K562 (cell line): ENCODE results near the gene UBE2H. TPM values are rescaled to one million over a fixed set of nuclear protein-coding genes. Genes with fewer than 3 reads are reported as not detected.
A peak's percentile ranks its signal among the peaks of the same experiment; 100 is the strongest.

Experiments used
- CSDE1 ChIP-seq, 2 experiments: fragments of 450-650 bp; IDR thresholded peaks; 2 replicates each; pipeline ENCODE4 v1.6.1; 2016; ENCODE audit warnings: mild to moderate bottlenecking in 1 of 2
- DACH1 ChIP-seq: fragments of 450-650 bp; IDR thresholded peaks from 2 replicates; pipeline ENCODE4 v1.6.1; 2018; ENCODE audit not compliant: partially characterized antibody
- HNRNPL ChIP-seq: fragments of 200-400 bp; formaldehyde crosslinking; IDR thresholded peaks from 2 replicates; pipeline ENCODE4 v1.6.1; 2017; ENCODE audit warnings: low read depth, mild to moderate bottlenecking, low read length
- HOMEZ ChIP-seq: fragments of 250-450 bp; sonication (Bioruptor Pico); IDR thresholded peaks from 2 replicates; pipeline ENCODE4 v1.4.0; 2020; ENCODE audit warnings: mild to moderate bottlenecking, moderate library complexity
- ILK ChIP-seq: fragments of 450-650 bp; IDR thresholded peaks from 2 replicates; pipeline ENCODE4 v1.6.1; 2016; ENCODE audit warnings: missing genetic modification characterization, low read depth, mild to moderate bottlenecking, missing compliant biosample characterization, moderate library complexity, borderline replicate concordance
- JUNB ChIP-seq: fragments of 450-650 bp; formaldehyde crosslinking; conservative IDR thresholded peaks from 2 replicates; pipeline ENCODE4 v1.4.0; 2020; ENCODE audit warnings: mild to moderate bottlenecking
- MEF2D ChIP-seq: conservative IDR thresholded peaks from 2 replicates; pipeline ENCODE4 v1.6.1; 2016; ENCODE audit warnings: low read depth, missing genetic modification characterization, missing compliant biosample characterization
- MTF1 ChIP-seq: fragments of 250-450 bp; sonication (Bioruptor Pico); IDR thresholded peaks from 2 replicates; pipeline ENCODE4 v1.9.0; 2021; ENCODE audit warnings: moderate library complexity, mild to moderate bottlenecking, inconsistent platforms, borderline replicate concordance
- RBM17 ChIP-seq: fragments of 200-400 bp; formaldehyde crosslinking; IDR thresholded peaks from 2 replicates; pipeline ENCODE4 v1.6.1; 2017; ENCODE audit warnings: low read depth, mild to moderate bottlenecking, low read length, borderline replicate concordance
- SAFB ChIP-seq: fragments of 200-400 bp; formaldehyde crosslinking; IDR thresholded peaks from 2 replicates; pipeline ENCODE4 v1.6.1; 2017; ENCODE audit warnings: low read depth, low read length, borderline replicate concordance
- TFE3 ChIP-seq: fragments of 450-650 bp; formaldehyde crosslinking; IDR thresholded peaks from 2 replicates; pipeline ENCODE4 v1.4.0; 2020; ENCODE audit warnings: mild to moderate bottlenecking, mixed read lengths
- polyA plus RNA-seq, 8 experiments: library from polyadenylated mRNA; depleted of rRNA in 4 of 8; stranded (reverse) in 5 of 8; unstranded in 3 of 8; fragments of >200 nt; fragmentation: Nextera tagmentation in 2 of 8; fragmentation: Illumina TruSeq in 1 of 8; extraction: Ambion mirVana in 2 of 8; extraction: Trizol in 1 of 8; gene quantifications; 2 replicates each; pipeline versions ENCODE4 v1.2.1 to v1.2.3, GENCODE V29; 2011 to 2014; ENCODE audit warnings: inconsistent platforms in 1 of 8, missing spikeins in 1 of 8
- total RNA-seq, 7 experiments: library from RNA; depleted of rRNA in 6 of 7; stranded (reverse); fragments of >200 nt in 6 of 7; fragmentation: Illumina TruSeq in 2 of 7; extraction: Trizol in 2 of 7; gene quantifications; 2 replicates each; pipeline versions ENCODE4 v1.2.1 to v1.2.3, GENCODE V29; 2011 to 2021; ENCODE audit warnings: low replicate concordance in 1 of 7
- TF ChIP-seq, protein P1 (sequence below): sonication (generic); formaldehyde crosslinking; IDR thresholded peaks from 2 replicates; pipeline ENCODE4 v1.8.1; 2023; ENCODE audit warnings: mild to moderate bottlenecking, missing genetic modification reagents
- TF ChIP-seq, protein P2 (sequence below), 2 experiments: fragments of 450-650 bp; IDR thresholded peaks; 2 replicates each; pipeline ENCODE4 v1.6.1; 2016

Gene UBE2H
- total and polyA plus RNA-seq, 9 of the 15 experiments (the other 6 are each of a cell fraction or from before 2014, with no cell fraction given), result 6.3 to 33.0 (median 13.3) TPM

- no peak for TF ChIP-seq TFE3 (CRISPR knock-in tag)
- TF ChIP-seq ILK (tag), result no peak
- TF ChIP-seq JUNB (CRISPR knock-in tag), result no peak
- TF ChIP-seq, protein P1, sequence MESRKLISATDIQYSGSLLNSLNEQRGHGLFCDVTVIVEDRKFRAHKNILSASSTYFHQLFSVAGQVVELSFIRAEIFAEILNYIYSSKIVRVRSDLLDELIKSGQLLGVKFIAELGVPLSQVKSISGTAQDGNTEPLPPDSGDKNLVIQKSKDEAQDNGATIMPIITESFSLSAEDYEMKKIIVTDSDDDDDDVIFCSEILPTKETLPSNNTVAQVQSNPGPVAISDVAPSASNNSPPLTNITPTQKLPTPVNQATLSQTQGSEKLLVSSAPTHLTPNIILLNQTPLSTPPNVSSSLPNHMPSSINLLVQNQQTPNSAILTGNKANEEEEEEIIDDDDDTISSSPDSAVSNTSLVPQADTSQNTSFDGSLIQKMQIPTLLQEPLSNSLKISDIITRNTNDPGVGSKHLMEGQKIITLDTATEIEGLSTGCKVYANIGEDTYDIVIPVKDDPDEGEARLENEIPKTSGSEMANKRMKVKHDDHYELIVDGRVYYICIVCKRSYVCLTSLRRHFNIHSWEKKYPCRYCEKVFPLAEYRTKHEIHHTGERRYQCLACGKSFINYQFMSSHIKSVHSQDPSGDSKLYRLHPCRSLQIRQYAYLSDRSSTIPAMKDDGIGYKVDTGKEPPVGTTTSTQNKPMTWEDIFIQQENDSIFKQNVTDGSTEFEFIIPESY (CRISPR knock-in tag), result no peak
- TF ChIP-seq DACH1, result no peak
- TF ChIP-seq, protein P2, sequence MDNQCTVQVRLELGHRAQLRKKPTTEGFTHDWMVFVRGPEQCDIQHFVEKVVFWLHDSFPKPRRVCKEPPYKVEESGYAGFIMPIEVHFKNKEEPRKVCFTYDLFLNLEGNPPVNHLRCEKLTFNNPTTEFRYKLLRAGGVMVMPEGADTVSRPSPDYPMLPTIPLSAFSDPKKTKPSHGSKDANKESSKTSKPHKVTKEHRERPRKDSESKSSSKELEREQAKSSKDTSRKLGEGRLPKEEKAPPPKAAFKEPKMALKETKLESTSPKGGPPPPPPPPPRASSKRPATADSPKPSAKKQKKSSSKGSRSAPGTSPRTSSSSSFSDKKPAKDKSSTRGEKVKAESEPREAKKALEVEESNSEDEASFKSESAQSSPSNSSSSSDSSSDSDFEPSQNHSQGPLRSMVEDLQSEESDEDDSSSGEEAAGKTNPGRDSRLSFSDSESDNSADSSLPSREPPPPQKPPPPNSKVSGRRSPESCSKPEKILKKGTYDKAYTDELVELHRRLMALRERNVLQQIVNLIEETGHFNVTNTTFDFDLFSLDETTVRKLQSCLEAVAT (IDR thresholded peaks at IDR 0.05), result no peak
- TF ChIP-seq HNRNPL, result no peak
- peak; percentile 70; the same call in 1 of the 2 replicates for TF ChIP-seq HOMEZ
- no peak for TF ChIP-seq MEF2D (tag)
- no peak for TF ChIP-seq RBM17
- TF ChIP-seq MTF1 (CRISPR knock-in tag), result peak; percentile 93; the same call in 1 of the 2 replicates
- TF ChIP-seq SAFB, result no peak
- TF ChIP-seq CSDE1 (IDR thresholded peaks at IDR 0.05), result no peak
Observed at GRCh38 chr7:129890090-129890489, 62.7 kb downstream of the UBE2H start (continued).
